DMS 273 treated with DMSO at 0.1 percent for 48 hours (cell line): ENCODE results near the gene KRTAP9-4.
A peak's percentile ranks its signal among the peaks of the same experiment; 100 is the strongest.
"Not testable (repeated sequence)": the region's sequence is repeated elsewhere in the genome, so short reads cannot be mapped to it uniquely, and the experiment has no call there.

Experiments used
- DNase-seq: peaks from one replicate; lab custom pipeline; 2025; lab: John Stamatoyannopoulos, UW

Gene KRTAP9-4

GRCh38 chr17:41249637-41250240 is at the start of gene KRTAP9-4:
KRTAP9-4 (plus strand) TSS chr17:41249687; CDS start chr17:41249721, 34 bp downstream.
- DNase-seq = not testable (repeated sequence)

GRCh38 chr17:41211845-41212466 is 37.5 kb upstream of the KRTAP9-4 start:
- DNase-seq = no peak

GRCh38 chr17:41212524-41213169 is 36.8 kb upstream of the KRTAP9-4 start:
- peak; percentile 29 for DNase-seq

- DNase-seq = no peak
These were observed 33.8 kb upstream of the KRTAP9-4 start for GRCh38 chr17:41215681-41216080.

GRCh38 chr17:41223821-41224220 is 25.7 kb upstream of the KRTAP9-4 start:
- DNase-seq = no peak

GRCh38 chr17:41226051-41226450 is 23.4 kb upstream of the KRTAP9-4 start:
- no peak for DNase-seq

GRCh38 chr17:41226598-41227095 is 22.8 kb upstream of the KRTAP9-4 start, which contains the start of gene KRTAP9-2:
KRTAP9-2 (plus strand) TSS chr17:41226648; CDS start chr17:41226655, 7 bp downstream.
- not testable (repeated sequence) for DNase-seq

- no peak for DNase-seq
These were observed 19.4 kb upstream of the KRTAP9-4 start for GRCh38 chr17:41230094-41230493.

GRCh38 chr17:41231731-41232130 is 17.8 kb upstream of the KRTAP9-4 start:
- no peak for DNase-seq

GRCh38 chr17:41232399-41233105 is 16.9 kb upstream of the KRTAP9-4 start, which contains the start of gene KRTAP9-3:
KRTAP9-3 (plus strand) TSS chr17:41232449; CDS start chr17:41232502, 53 bp downstream.
- not testable (repeated sequence) for DNase-seq

- DNase-seq = not testable (repeated sequence)
These were observed 12.4 kb upstream of the KRTAP9-4 start for GRCh38 chr17:41237116-41237515.

GRCh38 chr17:41237949-41238437 is 11.5 kb upstream of the KRTAP9-4 start, which contains the start of gene KRTAP9-8:
KRTAP9-8 (plus strand) TSS chr17:41237999; CDS start chr17:41238052, 53 bp downstream.
- not testable (repeated sequence) for DNase-seq

- not testable (repeated sequence) for DNase-seq
These were observed 2.3 kb upstream of the KRTAP9-4 start for GRCh38 chr17:41246995-41247787.

GRCh38 chr17:41251261-41251660 is 1.8 kb downstream of the KRTAP9-4 start:
- DNase-seq = no peak

- DNase-seq = no peak
These were observed 5.4 kb downstream of the KRTAP9-4 start for GRCh38 chr17:41254861-41255260.

GRCh38 chr17:41255381-41256290 is 6.1 kb downstream of the KRTAP9-4 start, which contains the start of gene KRTAP9-9:
KRTAP9-9 (plus strand) TSS chr17:41255384.
- not testable (repeated sequence) for DNase-seq

GRCh38 chr17:41256291-41256685 is 6.8 kb downstream of the KRTAP9-4 start:
- no peak for DNase-seq

- DNase-seq = no peak
These were observed 8.9 kb downstream of the KRTAP9-4 start for GRCh38 chr17:41258406-41258805.

- no peak for DNase-seq
These were observed 13.7 kb downstream of the KRTAP9-4 start for GRCh38 chr17:41263212-41263611.

- no peak for DNase-seq
These were observed 15.1 kb downstream of the KRTAP9-4 start for GRCh38 chr17:41264599-41264998.
